Panc1 (cell line): ENCODE results near the gene CCDC80.

Experiments
- CTCF ChIP-seq: fragments of 450-650 bp; IDR thresholded peaks from 2 replicates; pipeline ENCODE4 v1.5.1; 2017; ENCODE audit warnings: mild to moderate bottlenecking
- POLR2AphosphoS5 ChIP-seq: IDR thresholded peaks from 2 replicates; pipeline ENCODE4 v1.6.1; 2012; ENCODE audit warnings: mild to moderate bottlenecking, low read depth, low read length, moderate library complexity
- SIN3A ChIP-seq: IDR thresholded peaks from 2 replicates; pipeline ENCODE4 v1.6.1; 2012; ENCODE audit warnings: low read depth, mild to moderate bottlenecking, low read length, moderate library complexity, borderline replicate concordance; ENCODE audit not compliant: insufficient read depth
- TCF7L2 ChIP-seq: IDR thresholded peaks from 2 replicates; pipeline ENCODE4 v1.6.1; 2011; ENCODE audit warnings: mild to moderate bottlenecking, low read depth, low read length, inconsistent platforms
- TF ChIP-seq, protein P1 (sequence below), 2 experiments: IDR thresholded peaks; 2 replicates each; pipeline ENCODE4 v1.6.1; 2011 to 2012; ENCODE audit warnings: low read depth in 2 of 2, control low read depth in 1 of 2, low read length in 1 of 2, mild to moderate bottlenecking in 1 of 2, moderate library complexity in 1 of 2; ENCODE audit not compliant: insufficient read depth in 1 of 2

DNA sequence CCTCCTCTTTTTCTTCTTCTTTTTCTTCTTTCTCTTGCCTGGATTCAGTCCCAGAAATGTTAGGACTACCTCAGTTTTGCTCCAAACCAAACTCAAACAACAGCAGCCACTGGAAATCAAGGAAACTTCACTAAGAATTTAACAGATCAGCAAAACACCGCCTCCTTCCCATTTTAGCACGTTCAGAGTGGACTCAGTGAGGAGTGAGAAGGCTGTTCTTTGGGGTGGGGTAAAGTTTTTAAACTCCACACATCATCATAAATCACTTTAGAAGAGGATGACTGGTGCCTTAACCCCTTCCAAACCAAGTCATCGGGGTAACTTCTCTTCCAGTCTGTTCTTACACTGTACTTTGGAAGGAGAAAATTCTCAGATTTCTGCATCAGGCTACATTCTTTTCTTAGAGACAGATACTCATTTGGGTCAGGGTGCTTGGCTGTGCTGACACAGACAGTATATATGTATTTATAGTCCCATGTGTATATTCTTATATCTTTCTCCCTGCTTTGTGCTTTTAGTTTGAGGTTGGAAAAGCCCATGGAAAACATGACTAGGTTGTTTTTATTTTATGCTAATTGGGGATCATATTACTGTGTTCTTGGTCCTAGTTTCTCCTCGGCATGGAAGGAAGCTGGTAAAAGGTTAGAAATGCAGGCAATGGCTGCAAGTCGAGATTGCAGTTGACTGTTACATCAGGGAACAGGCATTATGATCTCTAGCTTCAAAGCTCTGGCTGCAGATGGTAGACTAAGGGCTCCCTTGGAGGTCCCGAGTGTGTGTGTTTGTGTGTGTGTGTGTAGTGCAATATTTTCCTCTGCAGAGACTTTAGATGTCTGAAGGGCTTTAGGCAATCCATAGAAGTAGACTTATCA is at the start of gene CCDC80:
- TF ChIP-seq CTCF (no peak), POLR2AphosphoS5 (peak; percentile 20; the same call in 1 of the 2 replicates), TCF7L2 (no peak), SIN3A (no peak)
- TF ChIP-seq, protein P1, sequence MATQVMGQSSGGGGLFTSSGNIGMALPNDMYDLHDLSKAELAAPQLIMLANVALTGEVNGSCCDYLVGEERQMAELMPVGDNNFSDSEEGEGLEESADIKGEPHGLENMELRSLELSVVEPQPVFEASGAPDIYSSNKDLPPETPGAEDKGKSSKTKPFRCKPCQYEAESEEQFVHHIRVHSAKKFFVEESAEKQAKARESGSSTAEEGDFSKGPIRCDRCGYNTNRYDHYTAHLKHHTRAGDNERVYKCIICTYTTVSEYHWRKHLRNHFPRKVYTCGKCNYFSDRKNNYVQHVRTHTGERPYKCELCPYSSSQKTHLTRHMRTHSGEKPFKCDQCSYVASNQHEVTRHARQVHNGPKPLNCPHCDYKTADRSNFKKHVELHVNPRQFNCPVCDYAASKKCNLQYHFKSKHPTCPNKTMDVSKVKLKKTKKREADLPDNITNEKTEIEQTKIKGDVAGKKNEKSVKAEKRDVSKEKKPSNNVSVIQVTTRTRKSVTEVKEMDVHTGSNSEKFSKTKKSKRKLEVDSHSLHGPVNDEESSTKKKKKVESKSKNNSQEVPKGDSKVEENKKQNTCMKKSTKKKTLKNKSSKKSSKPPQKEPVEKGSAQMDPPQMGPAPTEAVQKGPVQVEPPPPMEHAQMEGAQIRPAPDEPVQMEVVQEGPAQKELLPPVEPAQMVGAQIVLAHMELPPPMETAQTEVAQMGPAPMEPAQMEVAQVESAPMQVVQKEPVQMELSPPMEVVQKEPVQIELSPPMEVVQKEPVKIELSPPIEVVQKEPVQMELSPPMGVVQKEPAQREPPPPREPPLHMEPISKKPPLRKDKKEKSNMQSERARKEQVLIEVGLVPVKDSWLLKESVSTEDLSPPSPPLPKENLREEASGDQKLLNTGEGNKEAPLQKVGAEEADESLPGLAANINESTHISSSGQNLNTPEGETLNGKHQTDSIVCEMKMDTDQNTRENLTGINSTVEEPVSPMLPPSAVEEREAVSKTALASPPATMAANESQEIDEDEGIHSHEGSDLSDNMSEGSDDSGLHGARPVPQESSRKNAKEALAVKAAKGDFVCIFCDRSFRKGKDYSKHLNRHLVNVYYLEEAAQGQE (IDR thresholded peaks at IDR 0.05; ENCODE audit: insufficient read depth in 1 of 2, low read depth in 2 of 2, low read length in 1 of 2) = no peak
